Neural cell (in vitro differentiated cells): Measurements from ENCODE around the gene MTIF2.

Experiments
- EP300 ChIP-seq: fragments of 450-650 bp; conservative IDR thresholded peaks from 2 replicates; pipeline ENCODE4 v1.6.1; 2014; ENCODE audit warnings: antibody characterized with exemption, mild to moderate bottlenecking, moderate library complexity; ENCODE audit not compliant: poor library complexity, severe bottlenecking
- EZH2 ChIP-seq: fragments of 200-600, 300-800 bp; shearing (Covaris generic), sonication (generic); IDR thresholded peaks from 2 replicates; pipeline ENCODE4 v1.6.1; 2014; ENCODE audit warnings: antibody characterized with exemption, low read length, borderline replicate concordance, mild to moderate bottlenecking; ENCODE audit not compliant: insufficient read depth, poor library complexity, severe bottlenecking
- MXI1 ChIP-seq: fragments of 450-650 bp; conservative IDR thresholded peaks from 2 replicates; pipeline ENCODE4 v1.6.1; 2014; ENCODE audit warnings: antibody characterized with exemption, mild to moderate bottlenecking; ENCODE audit not compliant: poor library complexity, severe bottlenecking
- POLR2AphosphoS5 ChIP-seq: IDR thresholded peaks from 2 replicates; pipeline ENCODE4 v1.6.1; 2012
- RAD21 ChIP-seq: fragments of 450-650 bp; conservative IDR thresholded peaks from 2 replicates; pipeline ENCODE4 v1.6.1; 2014; ENCODE audit warnings: antibody characterized with exemption, mild to moderate bottlenecking, moderate library complexity
- SMC3 ChIP-seq: fragments of 450-650 bp; conservative IDR thresholded peaks from 2 replicates; pipeline ENCODE4 v1.6.1; 2014; ENCODE audit warnings: antibody characterized with exemption, mild to moderate bottlenecking, moderate library complexity; ENCODE audit not compliant: poor library complexity
- TAF1 ChIP-seq: IDR thresholded peaks from 2 replicates; pipeline ENCODE4 v1.6.1; 2012; ENCODE audit warnings: low read depth
- TF ChIP-seq, protein P1 (sequence below): fragments of 450-650 bp; IDR thresholded peaks from 2 replicates; pipeline ENCODE4 v1.5.1; 2014; ENCODE audit warnings: antibody characterized with exemption, mild to moderate bottlenecking, moderate library complexity; ENCODE audit not compliant: poor library complexity, severe bottlenecking
- TF ChIP-seq, protein P2 (sequence below): IDR thresholded peaks from 2 replicates; pipeline ENCODE4 v1.6.1; 2012; ENCODE audit warnings: borderline replicate concordance

DNA sequence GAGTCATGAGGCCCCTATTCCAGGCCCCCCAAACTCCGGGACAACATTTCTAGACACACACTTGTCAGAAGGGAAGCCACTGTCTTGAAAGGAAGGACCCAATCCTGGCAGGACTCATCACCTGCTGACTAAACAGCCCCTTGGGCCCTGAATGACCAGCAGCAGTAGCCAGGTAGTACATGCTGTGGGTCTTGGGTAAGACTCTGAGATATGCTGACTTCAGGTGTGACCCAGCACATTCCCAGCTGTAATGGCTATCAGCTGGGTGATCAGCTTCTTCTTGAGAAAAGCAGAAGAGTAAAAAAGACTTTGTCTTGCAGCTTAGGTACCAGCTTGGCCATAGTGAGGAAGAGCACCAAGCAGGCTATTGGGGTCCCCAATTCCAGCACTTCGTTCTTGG, 72.5 kb downstream of the MTIF2 start:
- TF ChIP-seq, protein P1, sequence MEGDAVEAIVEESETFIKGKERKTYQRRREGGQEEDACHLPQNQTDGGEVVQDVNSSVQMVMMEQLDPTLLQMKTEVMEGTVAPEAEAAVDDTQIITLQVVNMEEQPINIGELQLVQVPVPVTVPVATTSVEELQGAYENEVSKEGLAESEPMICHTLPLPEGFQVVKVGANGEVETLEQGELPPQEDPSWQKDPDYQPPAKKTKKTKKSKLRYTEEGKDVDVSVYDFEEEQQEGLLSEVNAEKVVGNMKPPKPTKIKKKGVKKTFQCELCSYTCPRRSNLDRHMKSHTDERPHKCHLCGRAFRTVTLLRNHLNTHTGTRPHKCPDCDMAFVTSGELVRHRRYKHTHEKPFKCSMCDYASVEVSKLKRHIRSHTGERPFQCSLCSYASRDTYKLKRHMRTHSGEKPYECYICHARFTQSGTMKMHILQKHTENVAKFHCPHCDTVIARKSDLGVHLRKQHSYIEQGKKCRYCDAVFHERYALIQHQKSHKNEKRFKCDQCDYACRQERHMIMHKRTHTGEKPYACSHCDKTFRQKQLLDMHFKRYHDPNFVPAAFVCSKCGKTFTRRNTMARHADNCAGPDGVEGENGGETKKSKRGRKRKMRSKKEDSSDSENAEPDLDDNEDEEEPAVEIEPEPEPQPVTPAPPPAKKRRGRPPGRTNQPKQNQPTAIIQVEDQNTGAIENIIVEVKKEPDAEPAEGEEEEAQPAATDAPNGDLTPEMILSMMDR: no peak
- no peak for TF ChIP-seq RAD21
- TF ChIP-seq MXI1: no peak
- TF ChIP-seq SMC3: no peak
- no peak for TF ChIP-seq EP300
- no peak for TF ChIP-seq EZH2
- TF ChIP-seq POLR2AphosphoS5: no peak
- TF ChIP-seq TAF1: no peak
- TF ChIP-seq, protein P2, sequence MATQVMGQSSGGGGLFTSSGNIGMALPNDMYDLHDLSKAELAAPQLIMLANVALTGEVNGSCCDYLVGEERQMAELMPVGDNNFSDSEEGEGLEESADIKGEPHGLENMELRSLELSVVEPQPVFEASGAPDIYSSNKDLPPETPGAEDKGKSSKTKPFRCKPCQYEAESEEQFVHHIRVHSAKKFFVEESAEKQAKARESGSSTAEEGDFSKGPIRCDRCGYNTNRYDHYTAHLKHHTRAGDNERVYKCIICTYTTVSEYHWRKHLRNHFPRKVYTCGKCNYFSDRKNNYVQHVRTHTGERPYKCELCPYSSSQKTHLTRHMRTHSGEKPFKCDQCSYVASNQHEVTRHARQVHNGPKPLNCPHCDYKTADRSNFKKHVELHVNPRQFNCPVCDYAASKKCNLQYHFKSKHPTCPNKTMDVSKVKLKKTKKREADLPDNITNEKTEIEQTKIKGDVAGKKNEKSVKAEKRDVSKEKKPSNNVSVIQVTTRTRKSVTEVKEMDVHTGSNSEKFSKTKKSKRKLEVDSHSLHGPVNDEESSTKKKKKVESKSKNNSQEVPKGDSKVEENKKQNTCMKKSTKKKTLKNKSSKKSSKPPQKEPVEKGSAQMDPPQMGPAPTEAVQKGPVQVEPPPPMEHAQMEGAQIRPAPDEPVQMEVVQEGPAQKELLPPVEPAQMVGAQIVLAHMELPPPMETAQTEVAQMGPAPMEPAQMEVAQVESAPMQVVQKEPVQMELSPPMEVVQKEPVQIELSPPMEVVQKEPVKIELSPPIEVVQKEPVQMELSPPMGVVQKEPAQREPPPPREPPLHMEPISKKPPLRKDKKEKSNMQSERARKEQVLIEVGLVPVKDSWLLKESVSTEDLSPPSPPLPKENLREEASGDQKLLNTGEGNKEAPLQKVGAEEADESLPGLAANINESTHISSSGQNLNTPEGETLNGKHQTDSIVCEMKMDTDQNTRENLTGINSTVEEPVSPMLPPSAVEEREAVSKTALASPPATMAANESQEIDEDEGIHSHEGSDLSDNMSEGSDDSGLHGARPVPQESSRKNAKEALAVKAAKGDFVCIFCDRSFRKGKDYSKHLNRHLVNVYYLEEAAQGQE: no peak
